K562 (cell line): ENCODE measurements around the gene SAMD14.

Experiments
- DIDO1 ChIP-seq: fragments of 450-650 bp; IDR thresholded peaks from 2 replicates; pipeline ENCODE4 v1.6.1; 2016; ENCODE audit warnings: low read depth, missing biosample characterization, missing genetic modification characterization
- REST ChIP-seq, 2 experiments: fragments of 450-650 bp; formaldehyde crosslinking in 1 of 2; IDR thresholded peaks; 2 replicates each; pipeline versions ENCODE4 v1.4.0 to v1.6.1; 2014 to 2020; ENCODE audit warnings: mild to moderate bottlenecking in 2 of 2, borderline replicate concordance in 1 of 2, low read depth in 1 of 2
- TAF1 ChIP-seq: IDR thresholded peaks from 2 replicates; pipeline ENCODE4 v1.6.1; 2011; ENCODE audit warnings: mild to moderate bottlenecking, low read length, moderate library complexity; ENCODE audit not compliant: insufficient read depth, control insufficient read depth, severe bottlenecking; ENCODE audit errors: extremely low read depth
- ZKSCAN1 ChIP-seq: fragments of 150-350 bp; IDR thresholded peaks from 2 replicates; pipeline ENCODE4 v1.6.1; 2016; ENCODE audit warnings: low read depth, low read length
- TF ChIP-seq, protein P1 (sequence below): fragments of 450-650 bp; IDR thresholded peaks from 2 replicates; pipeline ENCODE4 v1.6.1; 2016; ENCODE audit warnings: low read depth, mild to moderate bottlenecking, moderate library complexity
- TF ChIP-seq, protein P2 (sequence below): sonication (generic); formaldehyde crosslinking; IDR thresholded peaks from 2 replicates; pipeline ENCODE4 v1.9.0; 2022; ENCODE audit warnings: mild to moderate bottlenecking, missing genetic modification reagents
- TF ChIP-seq, protein P3 (sequence below), 3 experiments: IDR thresholded peaks in 2 of 3; conservative IDR thresholded peaks in 1 of 3; 2 replicates each; pipeline ENCODE4 v1.5.1; 2011 to 2012; ENCODE audit warnings: low read length in 3 of 3, mild to moderate bottlenecking in 3 of 3, control low read depth in 2 of 3, improper control_type of control experiment in 1 of 3, inconsistent platforms in 1 of 3, low read depth in 1 of 3, mixed read lengths in 1 of 3, moderate library complexity in 1 of 3; ENCODE audit not compliant: insufficient read depth in 2 of 3

GRCh38 chr17:50150354-50151040 is 20.5 kb upstream of the SAMD14 start, which contains the start of gene PPP1R9B:
- TF ChIP-seq, protein P1, sequence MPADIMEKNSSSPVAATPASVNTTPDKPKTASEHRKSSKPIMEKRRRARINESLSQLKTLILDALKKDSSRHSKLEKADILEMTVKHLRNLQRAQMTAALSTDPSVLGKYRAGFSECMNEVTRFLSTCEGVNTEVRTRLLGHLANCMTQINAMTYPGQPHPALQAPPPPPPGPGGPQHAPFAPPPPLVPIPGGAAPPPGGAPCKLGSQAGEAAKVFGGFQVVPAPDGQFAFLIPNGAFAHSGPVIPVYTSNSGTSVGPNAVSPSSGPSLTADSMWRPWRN, result no peak
- TF ChIP-seq TAF1, result no peak
- TF ChIP-seq, protein P2, sequence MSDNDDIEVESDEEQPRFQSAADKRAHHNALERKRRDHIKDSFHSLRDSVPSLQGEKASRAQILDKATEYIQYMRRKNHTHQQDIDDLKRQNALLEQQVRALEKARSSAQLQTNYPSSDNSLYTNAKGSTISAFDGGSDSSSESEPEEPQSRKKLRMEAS (CRISPR knock-in tag), result no peak
- no peak for TF ChIP-seq ZKSCAN1
- TF ChIP-seq, protein P3, sequence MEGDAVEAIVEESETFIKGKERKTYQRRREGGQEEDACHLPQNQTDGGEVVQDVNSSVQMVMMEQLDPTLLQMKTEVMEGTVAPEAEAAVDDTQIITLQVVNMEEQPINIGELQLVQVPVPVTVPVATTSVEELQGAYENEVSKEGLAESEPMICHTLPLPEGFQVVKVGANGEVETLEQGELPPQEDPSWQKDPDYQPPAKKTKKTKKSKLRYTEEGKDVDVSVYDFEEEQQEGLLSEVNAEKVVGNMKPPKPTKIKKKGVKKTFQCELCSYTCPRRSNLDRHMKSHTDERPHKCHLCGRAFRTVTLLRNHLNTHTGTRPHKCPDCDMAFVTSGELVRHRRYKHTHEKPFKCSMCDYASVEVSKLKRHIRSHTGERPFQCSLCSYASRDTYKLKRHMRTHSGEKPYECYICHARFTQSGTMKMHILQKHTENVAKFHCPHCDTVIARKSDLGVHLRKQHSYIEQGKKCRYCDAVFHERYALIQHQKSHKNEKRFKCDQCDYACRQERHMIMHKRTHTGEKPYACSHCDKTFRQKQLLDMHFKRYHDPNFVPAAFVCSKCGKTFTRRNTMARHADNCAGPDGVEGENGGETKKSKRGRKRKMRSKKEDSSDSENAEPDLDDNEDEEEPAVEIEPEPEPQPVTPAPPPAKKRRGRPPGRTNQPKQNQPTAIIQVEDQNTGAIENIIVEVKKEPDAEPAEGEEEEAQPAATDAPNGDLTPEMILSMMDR (IDR thresholded peaks at IDR 0.05 in 2 of 3, conservative IDR thresholded peaks at IDR 0.05 in 1 of 3; ENCODE audit: insufficient read depth in 2 of 3, low read depth in 1 of 3, low read length in 3 of 3), result no peak
- no peak for TF ChIP-seq REST (IDR thresholded peaks at IDR 0.05; ENCODE audit: borderline replicate concordance)
- no peak for TF ChIP-seq REST (CRISPR knock-in tag; IDR thresholded peaks at IDR 0.05; ENCODE audit: low read depth)
- TF ChIP-seq DIDO1, result no peak
